Stimulated activated CD4-positive, alpha-beta T cell treated with anti-CD3 and anti-CD28 coated beads, Interleukin-2, amount 100 ng/mL, for 4 hours (primary cell): ENCODE measurements around the gene TEAD3.
A peak's percentile ranks its signal among the peaks of the same experiment; 100 is the strongest.

Source experiments
- DNase-seq: peaks from one replicate; pipeline ENCODE4 v3.0.0-alpha.2; 2020; ENCODE audit warnings: low read depth

Gene TEAD3

DNA sequence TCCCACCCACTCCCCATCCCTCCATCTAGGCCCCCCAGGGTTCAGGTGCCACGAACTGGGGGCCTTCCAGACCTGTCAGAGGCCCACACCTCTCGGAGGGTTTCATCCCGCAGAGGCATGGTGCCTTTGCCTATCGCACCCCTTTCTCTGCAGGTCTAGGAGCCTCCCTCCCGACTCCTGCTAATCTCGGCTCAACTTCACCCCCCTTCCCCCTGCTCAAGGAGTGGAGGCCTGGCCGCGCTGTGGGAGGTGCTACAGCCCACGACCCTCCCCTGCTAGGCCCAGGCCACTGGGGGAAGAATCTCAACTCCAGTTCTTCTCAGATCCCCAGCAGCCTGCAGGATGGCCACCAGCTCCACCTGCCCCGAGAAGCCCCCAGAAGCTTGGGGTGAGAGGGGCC is 15.9 kb upstream of the TEAD3 start, which contains the start of gene TULP1:
Gene TULP1 (minus strand): TSS at position 157 of the 400 bp plus-strand sequence. CDS start 38 bp downstream, at position 119.
- no peak for DNase-seq

GRCh38 chr6:35512006-35512405 is 15.1 kb upstream of the TEAD3 start:
- no peak for DNase-seq

DNA sequence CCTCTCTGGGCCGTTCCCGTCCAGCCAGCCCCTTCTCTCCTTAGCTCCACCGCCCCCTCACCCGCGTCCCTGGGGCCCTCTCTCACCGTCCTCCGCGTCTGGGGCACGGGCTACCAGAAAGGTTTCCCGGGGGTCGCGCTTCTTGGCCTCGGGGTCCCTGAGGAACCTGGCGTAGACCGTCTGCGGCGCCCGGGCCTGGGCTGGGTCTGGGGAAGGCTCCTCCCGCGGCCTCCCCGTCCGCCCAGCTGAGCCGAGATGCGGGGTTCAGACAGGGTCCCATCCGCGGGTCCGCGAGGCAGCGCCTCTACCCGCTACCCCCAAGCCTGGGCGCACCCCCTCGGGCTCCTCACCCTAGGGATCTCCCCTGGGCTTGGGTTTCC is 14.7 kb upstream of the TEAD3 start:
- DNase-seq: no peak

- no peak for DNase-seq
Measured at GRCh38 chr6:35510916-35511561, 14.2 kb upstream of the TEAD3 start.

GRCh38 chr6:35508542-35508941 is 11.7 kb upstream of the TEAD3 start:
- no peak for DNase-seq

- no peak for DNase-seq
Measured at GRCh38 chr6:35508027-35508426, 11.1 kb upstream of the TEAD3 start.

DNA sequence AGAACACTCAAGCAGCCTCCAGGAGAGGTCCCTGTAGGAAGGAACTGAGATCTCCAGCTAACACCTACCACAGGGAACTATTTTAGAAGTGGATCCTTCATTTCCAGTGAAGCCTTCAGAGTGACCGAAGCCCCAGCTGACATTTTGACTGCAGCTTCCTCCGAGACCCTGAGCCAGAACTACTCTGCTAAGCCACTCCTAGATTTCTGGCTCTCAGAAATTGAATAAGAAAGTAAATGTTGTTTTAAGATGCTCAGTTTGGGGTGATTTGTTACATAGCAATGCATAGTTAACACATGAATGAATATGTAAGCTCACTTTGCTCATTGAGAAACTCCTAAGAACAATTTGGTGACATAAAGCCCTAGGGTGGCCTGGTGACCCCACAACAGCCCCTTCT is 10.3 kb upstream of the TEAD3 start:
- DNase-seq: no peak

DNA sequence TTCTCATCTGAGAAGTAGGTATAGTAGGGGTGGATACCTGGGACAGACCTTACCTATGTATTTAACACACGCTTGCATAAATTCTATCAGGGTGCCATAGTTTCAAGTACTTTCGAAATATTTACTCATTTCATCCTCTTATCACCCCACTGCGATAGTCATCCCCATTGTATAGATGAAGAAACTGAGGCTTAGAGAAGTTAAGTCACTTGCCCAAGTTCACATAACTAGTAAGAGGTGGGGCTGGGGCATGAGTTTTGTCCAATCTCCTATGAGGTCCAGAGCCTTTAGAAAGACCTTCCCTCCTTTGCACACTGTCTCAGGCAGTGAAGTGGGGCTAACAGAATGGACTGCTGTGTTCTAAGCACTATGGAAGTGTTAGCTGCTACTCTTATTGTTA is 9.7 kb upstream of the TEAD3 start:
- no peak for DNase-seq

DNA sequence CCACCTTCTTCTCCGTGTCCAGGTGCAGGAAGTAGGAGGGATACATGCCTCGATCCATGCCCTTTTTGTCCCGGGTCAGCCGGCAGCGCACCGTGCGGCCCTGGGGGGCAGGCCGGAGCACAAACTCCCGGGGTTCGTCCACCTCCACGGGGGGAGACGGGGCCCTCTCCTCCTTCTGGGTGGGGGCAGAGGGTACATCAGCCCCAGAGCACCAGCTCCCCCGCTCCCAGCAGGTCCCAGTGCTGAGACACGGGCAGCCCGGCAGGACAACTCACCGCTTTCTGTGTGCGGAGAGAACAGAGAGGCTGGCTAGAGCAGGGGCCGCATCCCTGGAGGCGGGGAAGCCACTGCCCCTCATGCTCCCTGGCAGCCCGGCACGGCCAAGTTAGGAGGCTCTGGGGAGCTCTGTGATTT is 9.1 kb upstream of the TEAD3 start:
- no peak for DNase-seq

GRCh38 chr6:35503534-35503933 is 6.7 kb upstream of the TEAD3 start:
- no peak for DNase-seq

DNA sequence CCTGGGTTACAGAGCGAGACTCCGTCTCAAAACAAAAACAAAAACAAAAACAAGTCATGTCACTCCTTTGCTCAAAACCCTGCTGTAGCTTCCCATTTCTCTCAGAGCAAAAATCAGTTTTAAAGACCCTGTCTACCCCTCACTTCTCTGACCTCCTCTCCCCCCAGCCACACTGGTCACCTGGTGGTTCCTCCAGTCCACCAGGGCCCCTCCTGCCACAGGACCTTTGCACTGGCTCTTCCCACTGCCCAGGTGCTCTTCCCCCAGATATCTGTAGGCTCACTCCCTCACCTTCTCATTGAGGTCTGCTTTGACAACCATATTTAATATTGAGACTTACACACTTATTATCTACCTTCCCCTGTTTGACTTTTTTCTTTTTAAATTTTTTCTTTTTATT is 4.9 kb upstream of the TEAD3 start:
- DNase-seq: no peak

DNA sequence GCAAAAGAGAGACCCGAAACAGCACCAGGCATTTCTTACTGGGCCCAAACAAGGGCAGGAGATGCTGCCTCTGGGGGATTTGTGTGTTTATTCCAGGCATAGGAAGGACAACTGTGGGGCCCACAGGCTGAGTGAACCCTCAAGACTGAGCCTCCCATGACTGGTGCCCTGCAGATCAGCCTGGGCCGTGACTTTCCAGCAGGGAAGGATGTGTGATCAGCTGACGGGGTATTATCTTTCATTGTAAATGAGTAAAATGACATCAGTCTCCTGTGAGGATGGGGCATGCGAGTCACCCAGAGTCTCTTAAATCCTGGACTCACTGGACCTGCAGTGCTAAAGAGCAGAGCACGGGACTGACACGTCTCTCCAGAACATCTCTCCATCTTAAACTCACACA is 3.9 kb upstream of the TEAD3 start:
- DNase-seq: no peak

GRCh38 chr6:35499372-35499771 is 2.5 kb upstream of the TEAD3 start:
- no peak for DNase-seq

GRCh38 chr6:35498422-35499067 is 1.7 kb upstream of the TEAD3 start:
- no peak for DNase-seq

DNA sequence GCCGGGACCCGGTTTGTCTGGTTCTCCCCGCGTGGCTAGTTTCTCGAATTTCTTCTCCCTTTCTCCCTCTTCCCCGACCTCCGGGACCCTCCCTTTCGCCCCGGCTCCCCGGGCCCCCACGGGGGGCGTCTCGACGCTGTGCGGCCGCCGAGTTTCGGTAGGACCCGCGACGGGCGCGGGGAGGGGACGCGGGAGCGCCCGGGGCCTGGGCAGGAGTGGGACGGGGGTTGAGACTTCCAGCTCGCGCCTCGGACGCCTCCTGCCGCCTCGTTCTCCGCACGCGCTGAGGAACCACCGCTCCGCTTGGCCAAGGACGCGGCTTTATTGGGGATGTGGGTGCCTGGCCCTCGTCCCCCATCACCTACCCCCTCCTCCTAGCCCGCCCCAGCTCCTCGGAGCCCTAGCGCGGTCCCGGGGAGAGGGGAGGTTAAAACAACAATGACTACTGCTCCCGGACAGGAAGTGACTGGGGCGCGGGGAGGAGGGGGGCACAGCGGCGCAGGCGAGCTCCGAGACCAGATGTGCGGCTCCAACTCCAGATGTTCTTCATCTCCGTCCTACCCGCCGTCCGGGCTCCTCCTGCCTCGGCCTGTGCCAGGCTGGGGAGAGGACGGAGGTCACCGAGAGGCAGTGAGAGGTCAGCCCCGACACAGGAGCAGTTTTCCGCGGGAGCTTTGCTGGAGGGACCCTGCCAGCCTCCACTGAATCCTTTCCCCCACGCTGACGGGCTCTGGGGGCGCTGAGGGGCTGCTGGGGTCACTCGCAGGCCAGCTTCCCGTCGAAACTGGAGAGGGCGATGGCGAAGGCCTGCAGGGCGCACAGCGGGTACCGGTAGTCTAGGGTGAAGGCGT is 917 bp upstream of the TEAD3 start:
- DNase-seq: peak; percentile 35

DNA sequence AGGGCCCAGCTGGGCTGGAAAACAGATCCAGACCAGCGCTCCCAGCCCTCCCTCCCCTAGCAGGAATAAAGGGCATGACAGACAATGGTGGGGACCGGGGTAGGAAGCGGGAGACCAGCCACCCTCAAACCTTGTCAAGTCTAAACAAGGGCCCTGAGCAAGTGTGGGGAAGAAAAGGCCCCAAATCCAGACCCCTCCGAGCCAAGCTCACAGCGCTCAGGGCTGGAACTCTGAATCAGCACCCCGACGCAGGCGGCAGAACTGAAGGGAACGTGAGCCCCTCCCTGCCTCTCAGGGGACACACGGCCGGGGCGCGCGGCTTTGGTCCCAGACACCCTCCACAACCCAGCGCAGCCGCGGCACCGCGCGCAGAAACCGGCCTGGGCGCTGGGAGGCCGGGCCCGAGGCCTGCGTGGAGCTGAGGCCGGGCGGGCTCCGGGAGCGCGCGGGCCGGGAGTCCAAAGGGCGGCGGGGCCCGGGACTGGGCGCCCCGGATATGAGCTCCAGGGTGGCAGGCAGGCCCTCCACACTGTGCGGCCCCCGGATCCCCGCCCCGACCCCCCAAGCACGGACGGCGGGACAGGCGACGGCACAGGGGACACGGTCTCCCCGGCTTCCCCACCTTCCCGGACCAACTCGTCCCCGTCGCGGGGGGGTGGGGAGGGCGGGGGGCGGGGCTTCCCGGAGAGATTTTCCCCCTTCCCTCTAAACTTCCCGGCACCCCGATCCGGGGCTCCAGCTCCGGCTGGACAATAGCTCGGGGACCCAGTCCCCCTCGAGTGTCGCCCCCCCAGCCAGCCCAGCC is 641 bp downstream of the TEAD3 start:
- DNase-seq: no peak

- no peak for DNase-seq
Measured at GRCh38 chr6:35495258-35496035, 1.4 kb downstream of the TEAD3 start.

DNA sequence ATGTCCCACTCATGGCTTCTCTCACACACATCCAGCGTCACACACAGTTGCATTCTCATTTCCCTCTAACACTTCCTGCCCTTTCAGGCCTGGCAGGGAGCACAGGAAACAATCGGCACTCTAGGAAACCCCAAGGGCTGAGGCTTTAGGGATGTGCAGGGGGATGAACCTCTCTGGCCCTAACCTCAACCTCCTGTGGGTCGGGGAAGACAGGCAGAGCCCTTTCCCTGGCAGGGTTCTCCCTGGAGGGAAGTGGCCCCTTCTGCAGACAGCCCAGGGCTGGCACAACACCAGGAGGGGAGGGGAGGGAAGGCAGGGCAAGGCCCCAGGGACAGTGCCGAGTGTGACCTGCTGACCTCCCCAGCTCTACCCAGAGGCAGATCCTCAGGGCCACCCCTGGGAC is 2.7 kb downstream of the TEAD3 start:
- DNase-seq: no peak

DNA sequence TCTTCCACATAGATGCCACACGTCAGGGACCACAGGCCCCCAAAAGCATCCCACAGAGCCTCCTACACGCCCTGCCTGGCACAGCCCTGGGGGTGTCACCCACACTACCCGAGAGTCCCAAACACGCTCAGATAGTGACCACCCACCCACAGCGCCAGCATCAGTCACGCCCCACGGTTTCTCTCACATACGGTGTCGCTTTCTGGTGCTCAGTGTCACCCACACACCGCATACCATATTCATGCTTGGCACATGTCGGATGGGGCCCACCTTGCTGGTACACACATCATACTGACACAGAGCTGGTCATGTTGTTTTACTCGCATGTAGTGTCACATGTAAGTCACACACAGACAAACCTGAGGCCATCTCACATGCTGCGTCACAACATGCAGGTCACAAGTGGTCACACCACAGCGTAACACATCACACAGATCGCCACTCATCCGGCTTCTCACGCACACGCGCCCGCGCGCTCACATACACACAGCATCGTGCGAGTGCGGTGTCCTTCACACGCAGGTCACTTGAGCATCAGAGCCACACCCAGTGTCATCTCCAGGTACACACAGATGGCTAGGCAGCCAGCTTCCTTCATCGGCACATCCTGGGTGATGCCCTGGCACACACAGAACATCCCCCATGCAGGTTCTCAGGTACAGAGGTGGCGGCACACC is 3.4 kb downstream of the TEAD3 start:
- no peak for DNase-seq

DNA sequence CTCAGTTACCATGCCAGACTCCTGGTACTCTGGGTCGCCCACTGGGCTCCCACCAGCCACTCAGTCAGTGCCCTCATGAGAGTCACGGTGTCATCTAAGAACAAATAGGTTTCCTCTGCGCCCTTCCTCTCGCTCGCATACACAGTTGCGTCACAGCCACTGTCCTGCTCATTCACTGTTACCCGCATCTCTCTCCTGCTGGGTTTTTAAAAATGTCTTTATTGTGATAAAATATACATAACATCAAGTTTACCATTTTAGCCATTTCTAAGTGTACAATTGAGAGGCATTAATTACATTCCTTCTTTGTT is 4.0 kb downstream of the TEAD3 start:
- no peak for DNase-seq
